Measurements from ENCODE around the gene POP7. TPM values are rescaled to one million over a fixed set of nuclear protein-coding genes. Genes with fewer than 3 reads are reported as not detected.

The POP7 gene
- total RNA-seq, 8 experiments from 2014 or later: 32.0 to 59.6 (median 38.6) TPM

DNA sequence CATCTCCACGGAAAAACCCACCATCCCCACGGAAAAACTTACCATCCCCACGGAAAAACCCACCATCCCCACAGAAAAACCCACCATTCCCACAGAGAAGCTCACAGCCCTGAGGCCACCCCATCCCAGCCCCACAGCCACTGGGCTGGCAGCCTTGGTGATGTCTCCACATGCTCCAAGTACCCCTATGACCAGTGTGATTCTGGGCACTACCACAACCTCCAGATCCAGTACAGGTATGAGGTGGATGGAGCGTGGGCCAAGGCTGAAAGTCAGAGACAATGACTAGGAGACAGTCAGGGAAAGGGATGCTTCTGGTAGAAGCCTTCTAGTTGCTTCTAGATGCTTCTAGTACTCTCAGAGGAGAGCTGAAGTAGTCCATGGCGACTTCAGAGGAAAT is 47.1 kb downstream of the POP7 start:
- Histone ChIP-seq H3K4me1 (replicated peaks in 1 of 2) (no peaks in the 10 kb centered on the region), H3K4me3 (no peak overlapping the region), H3K27ac (no peak overlapping the region)
- no peak for ATAC-seq (replicated peaks in 6 of 8)
- in situ Hi-C loops (cut with MboI; ENCODE audit: low pct_unique_long_range_greater_than_20kb in 2 of 9, low sequenced_read_pairs in 9 of 9, unreplicated experiment in 9 of 9): no loop called here
- WGBS, 10 experiments: 40 to 57% (median 50%) methylated on average over 1 of the region's 5 CpGs; no CpG with 5 or more reads in 7 of the 10 experiments

GRCh38 chr7:100753750-100754149 is 47.8 kb downstream of the POP7 start:
- in situ Hi-C loops (cut with MboI; ENCODE audit: low pct_unique_long_range_greater_than_20kb in 2 of 9, low sequenced_read_pairs in 9 of 9, unreplicated experiment in 9 of 9): no loop called here
- Histone ChIP-seq H3K4me3 (no peak overlapping the region), H3K4me1 (replicated peaks in 1 of 2) (no peaks in the 10 kb centered on the region), H3K27ac (no peak overlapping the region)
- WGBS, 10 experiments: 0 to 100% (median 70%) methylated on average over 1 to 2 of the region's 3 CpGs; no CpG with 5 or more reads in 3 of the 10 experiments
- ATAC-seq (replicated peaks in 6 of 8): no peak

Other genes with a start within 250 kb of the POP7 start
- gene SPACDR, start 241.9 kb upstream of the POP7 start, total RNA-seq: 1 to 10 TPM in 2 of 8 experiments, under 1 TPM in 5, not detected in 1; 0.38 to 2.7 (median 0.81) TPM
- 10 to 100 TPM in 7 of 8 experiments, 1 to 10 TPM in 1; 9.9 to 44.4 (median 22.0) TPM for gene TSC22D4, start 226.9 kb upstream of the POP7 start, total RNA-seq
- gene NYAP1, start 222.2 kb upstream of the POP7 start, total RNA-seq: 10 to 100 TPM in 5 of 8 experiments, 1 to 10 TPM in 1, under 1 TPM in 2; 0.81 to 30.0 (median 14.4) TPM
- gene AGFG2, start 166.9 kb upstream of the POP7 start, total RNA-seq: 10 to 100 TPM in 4 of 8 experiments, 1 to 10 TPM in 4; 2.7 to 22.3 (median 7.5) TPM
- 1 to 10 TPM in 4 of 8 experiments, under 1 TPM in 3, not detected in 1; 0.43 to 2.8 (median 1.0) TPM for gene SAP25, start 132.2 kb upstream of the POP7 start, total RNA-seq
- gene LRCH4, start 120.0 kb upstream of the POP7 start, total RNA-seq: 10 to 100 TPM in 5 of 8 experiments, 1 to 10 TPM in 3; 9.1 to 24.3 (median 18.6) TPM
- gene FBXO24, start 119.8 kb upstream of the POP7 start, total RNA-seq: 1 to 10 TPM in 3 of 8 experiments, under 1 TPM in 5; 0.25 to 1.9 (median 0.75) TPM
- 100 to 1,000 TPM in 4 of 8 experiments, 10 to 100 TPM in 1, 1 to 10 TPM in 3; 3.0 to 369 (median 86.9) TPM for gene PCOLCE, start 103.8 kb upstream of the POP7 start, total RNA-seq
- gene MOSPD3, start 93.6 kb upstream of the POP7 start, total RNA-seq: 10 to 100 TPM in 7 of 8 experiments, 1 to 10 TPM in 1; 9.5 to 20.5 (median 15.2) TPM
- 1 to 10 TPM in 6 of 8 experiments, under 1 TPM in 2; 0.54 to 3.9 (median 2.5) TPM for gene TFR2, start 64.6 kb upstream of the POP7 start, total RNA-seq
- 10 to 100 TPM in 5 of 8 experiments, not detected in 3; 29.4 to 51.9 (median 38.1) TPM for gene ACTL6B, start 49.7 kb upstream of the POP7 start, total RNA-seq
- 100 to 1,000 TPM; 141 to 235 (median 188) TPM for gene GNB2, start 32.4 kb upstream of the POP7 start, total RNA-seq
- 10 to 100 TPM; 10.6 to 40.7 (median 19.1) TPM for gene GIGYF1, start 11.9 kb upstream of the POP7 start, total RNA-seq
- gene EPO, start 14.3 kb downstream of the POP7 start, total RNA-seq: under 1 TPM in 1 of 8 experiments, not detected in 7; 0.11 TPM
- gene ZAN, start 27.5 kb downstream of the POP7 start, total RNA-seq: under 1 TPM in 6 of 8 experiments, not detected in 2; 0.04 to 0.24 (median 0.14) TPM
- 10 to 100 TPM in 5 of 8 experiments, 1 to 10 TPM in 3; 3.5 to 49.9 (median 17.1) TPM for gene EPHB4, start 121.4 kb downstream of the POP7 start, total RNA-seq
- 10 to 100 TPM in 4 of 8 experiments, 1 to 10 TPM in 4; 6.8 to 29.3 (median 11.9) TPM for gene SLC12A9, start 146.6 kb downstream of the POP7 start, total RNA-seq
- 10 to 100 TPM in 5 of 8 experiments, 1 to 10 TPM in 3; 3.0 to 90.1 (median 22.4) TPM for gene TRIP6, start 161.3 kb downstream of the POP7 start, total RNA-seq
- 100 to 1,000 TPM in 3 of 8 experiments, 10 to 100 TPM in 5; 28.4 to 149 (median 57.0) TPM for gene SRRT, start 169.0 kb downstream of the POP7 start, total RNA-seq
- 1 to 10 TPM; 2.4 to 5.2 (median 2.9) TPM for gene UFSP1, start 183.6 kb downstream of the POP7 start, total RNA-seq
- gene ACHE, start 189.8 kb downstream of the POP7 start, total RNA-seq: 10 to 100 TPM in 4 of 8 experiments, 1 to 10 TPM in 4; 1.3 to 64.5 (median 13.4) TPM
- gene MUC3A, start 243.4 kb downstream of the POP7 start, total RNA-seq: 1 to 10 TPM in 2 of 8 experiments, under 1 TPM in 5, not detected in 1; 0.11 to 2.2 (median 0.72) TPM

Measured in motor neuron (in vitro differentiated cells).